Lower leg skin (tissue), 3 donors: ENCODE data around the gene TMCO4.

Source experiments
- CTCF ChIP-seq, 3 donors: fragments of 450-650 bp; IDR thresholded peaks; one replicate each; pipeline ENCODE4 v1.5.1; 2016; ENCODE audit warnings: antibody characterized with exemption in 3 of 3, mild to moderate bottlenecking in 3 of 3, moderate library complexity in 2 of 3
- POLR2A ChIP-seq, 2 donors: fragments of 450-650 bp; IDR thresholded peaks; one replicate each; pipeline ENCODE4 v1.6.1; 2016 to 2017; ENCODE audit warnings: antibody characterized with exemption in 2 of 2, mild to moderate bottlenecking in 1 of 2, moderate library complexity in 1 of 2

- TF ChIP-seq CTCF (IDR thresholded peaks at IDR 0.05) (no peak), POLR2A (IDR thresholded peaks at IDR 0.05) (no peak)
These were observed 96.4 kb downstream of the TMCO4 start for GRCh38 chr1:19703280-19703679.
